Right atrium auricular region (tissue), 2 donors: Measurements from ENCODE around the gene BTD. TPM values are rescaled to one million over a fixed set of nuclear protein-coding genes. Genes with fewer than 3 reads are reported as not detected.
A peak's percentile ranks its signal among the peaks of the same experiment; 100 is the strongest.

Experiments used
- DNase-seq: peaks from one replicate; pipeline ENCODE4 v3.0.0-alpha.2; 2019; ENCODE audit warnings: low spot score
- H3K27ac ChIP-seq, 2 donors: fragments of 200-600 bp; sonication (generic); 1 replicate in 1 of 2; 2 replicates in 1 of 2; pipeline ENCODE4 v1.5.1; 2016 to 2019
- H3K27me3 ChIP-seq, 2 donors: fragments of 200-600 bp; sonication (generic); one replicate each; pipeline versions ENCODE4 v1.5.1 to v1.6.0; 2017 to 2019
- H3K36me3 ChIP-seq: fragments of 200-600 bp; sonication (generic); one replicate; pipeline ENCODE4 v1.5.1; 2016
- H3K4me1 ChIP-seq, 2 donors: fragments of 200-600 bp; sonication (generic); one replicate each; pipeline versions ENCODE4 v1.5.1 to v1.6.0; 2017 to 2019
- H3K4me3 ChIP-seq, 2 donors: fragments of 200-600 bp; sonication (generic); 1 replicate in 1 of 2; 2 replicates in 1 of 2; pipeline ENCODE4 v1.5.1; 2017 to 2019; ENCODE audit warnings: mild to moderate bottlenecking in 1 of 2, moderate library complexity in 1 of 2
- H3K9me3 ChIP-seq, 2 donors: fragments of 200-600 bp; sonication (generic); one replicate each; pipeline ENCODE4 v1.5.1; 2019
- total RNA-seq, 2 donors: library from RNA; depleted of rRNA; stranded (reverse); fragments of >200 nt; gene quantifications; one replicate each; pipeline ENCODE4 v1.1.0, GENCODE V29; 2016
- TF ChIP-seq, protein P1 (sequence below), 2 donors: fragments of 200-600 bp; sonication (generic); IDR thresholded peaks; one replicate each; pipeline ENCODE4 v1.5.1; 2019; ENCODE audit warnings: antibody characterized with exemption in 2 of 2

Gene BTD, protein sequence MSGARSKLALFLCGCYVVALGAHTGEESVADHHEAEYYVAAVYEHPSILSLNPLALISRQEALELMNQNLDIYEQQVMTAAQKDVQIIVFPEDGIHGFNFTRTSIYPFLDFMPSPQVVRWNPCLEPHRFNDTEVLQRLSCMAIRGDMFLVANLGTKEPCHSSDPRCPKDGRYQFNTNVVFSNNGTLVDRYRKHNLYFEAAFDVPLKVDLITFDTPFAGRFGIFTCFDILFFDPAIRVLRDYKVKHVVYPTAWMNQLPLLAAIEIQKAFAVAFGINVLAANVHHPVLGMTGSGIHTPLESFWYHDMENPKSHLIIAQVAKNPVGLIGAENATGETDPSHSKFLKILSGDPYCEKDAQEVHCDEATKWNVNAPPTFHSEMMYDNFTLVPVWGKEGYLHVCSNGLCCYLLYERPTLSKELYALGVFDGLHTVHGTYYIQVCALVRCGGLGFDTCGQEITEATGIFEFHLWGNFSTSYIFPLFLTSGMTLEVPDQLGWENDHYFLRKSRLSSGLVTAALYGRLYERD
- 10 to 100 TPM; 10.3 to 16.2 TPM for total RNA-seq

DNA sequence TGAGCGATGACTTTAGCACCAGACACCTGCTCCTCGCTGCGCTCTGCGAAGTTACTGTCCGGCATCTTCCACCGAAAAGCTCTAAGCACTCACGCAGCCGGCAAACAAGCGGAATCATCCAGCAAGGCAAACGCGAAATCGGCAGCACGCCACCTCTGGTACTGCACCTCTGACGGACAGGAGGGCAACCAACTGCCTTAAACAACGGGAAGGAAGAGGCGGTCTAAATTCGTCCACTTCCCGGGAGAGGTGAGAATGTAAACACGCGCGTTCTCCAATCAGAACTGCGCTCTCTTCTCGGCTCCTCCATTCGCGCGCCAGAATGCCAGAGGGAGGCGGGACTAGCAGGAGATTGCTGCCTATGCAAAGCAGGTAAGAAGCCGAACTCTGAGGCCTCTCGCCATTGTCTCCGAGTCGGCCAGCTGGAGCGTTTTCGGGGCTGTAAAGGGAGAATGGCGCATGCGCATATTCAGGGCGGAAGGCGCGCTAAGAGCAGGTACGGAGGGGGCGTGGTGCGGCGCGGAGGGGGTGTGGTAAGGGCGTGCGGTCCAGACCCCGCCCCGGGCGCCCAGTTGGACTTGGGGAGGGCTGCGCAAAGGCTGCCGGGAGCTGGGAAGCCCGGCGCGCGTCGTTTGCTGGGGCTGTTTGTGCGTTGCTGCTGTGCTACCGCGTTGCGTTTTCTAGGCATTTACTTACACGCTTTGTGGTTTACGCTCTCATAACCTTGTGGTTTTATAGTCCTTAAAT, at the start of gene BTD, which contains the start of gene HACL1:
Gene BTD (plus strand): TSS at position 347 of the 747 bp plus-strand sequence. CDS start 33,695 bp downstream, outside the sequence.
Gene HACL1 (minus strand): TSS at position 171 of the 747 bp plus-strand sequence. CDS start 106 bp downstream, at position 65.
- no peaks in the 10 kb centered on the region for H3K27me3 ChIP-seq
- no peaks in the 10 kb centered on the region for H3K9me3 ChIP-seq
- H3K4me3 ChIP-seq = peak within 1 kb of the TSS; percentile 67 to 80
- DNase-seq = peak; percentile 97
- H3K4me1 ChIP-seq = peaks cover 0 to 20% of the 10 kb centered on the region in 2 donors
- H3K27ac ChIP-seq = peak within 1 kb of the TSS; percentile 84 to 93
- peaks cover 3% of the 10 kb centered on the region for H3K36me3 ChIP-seq
- TF ChIP-seq, protein P1, sequence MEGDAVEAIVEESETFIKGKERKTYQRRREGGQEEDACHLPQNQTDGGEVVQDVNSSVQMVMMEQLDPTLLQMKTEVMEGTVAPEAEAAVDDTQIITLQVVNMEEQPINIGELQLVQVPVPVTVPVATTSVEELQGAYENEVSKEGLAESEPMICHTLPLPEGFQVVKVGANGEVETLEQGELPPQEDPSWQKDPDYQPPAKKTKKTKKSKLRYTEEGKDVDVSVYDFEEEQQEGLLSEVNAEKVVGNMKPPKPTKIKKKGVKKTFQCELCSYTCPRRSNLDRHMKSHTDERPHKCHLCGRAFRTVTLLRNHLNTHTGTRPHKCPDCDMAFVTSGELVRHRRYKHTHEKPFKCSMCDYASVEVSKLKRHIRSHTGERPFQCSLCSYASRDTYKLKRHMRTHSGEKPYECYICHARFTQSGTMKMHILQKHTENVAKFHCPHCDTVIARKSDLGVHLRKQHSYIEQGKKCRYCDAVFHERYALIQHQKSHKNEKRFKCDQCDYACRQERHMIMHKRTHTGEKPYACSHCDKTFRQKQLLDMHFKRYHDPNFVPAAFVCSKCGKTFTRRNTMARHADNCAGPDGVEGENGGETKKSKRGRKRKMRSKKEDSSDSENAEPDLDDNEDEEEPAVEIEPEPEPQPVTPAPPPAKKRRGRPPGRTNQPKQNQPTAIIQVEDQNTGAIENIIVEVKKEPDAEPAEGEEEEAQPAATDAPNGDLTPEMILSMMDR (IDR thresholded peaks at IDR 0.05) = peak in 1 of 2 donors; percentile 43

DNA sequence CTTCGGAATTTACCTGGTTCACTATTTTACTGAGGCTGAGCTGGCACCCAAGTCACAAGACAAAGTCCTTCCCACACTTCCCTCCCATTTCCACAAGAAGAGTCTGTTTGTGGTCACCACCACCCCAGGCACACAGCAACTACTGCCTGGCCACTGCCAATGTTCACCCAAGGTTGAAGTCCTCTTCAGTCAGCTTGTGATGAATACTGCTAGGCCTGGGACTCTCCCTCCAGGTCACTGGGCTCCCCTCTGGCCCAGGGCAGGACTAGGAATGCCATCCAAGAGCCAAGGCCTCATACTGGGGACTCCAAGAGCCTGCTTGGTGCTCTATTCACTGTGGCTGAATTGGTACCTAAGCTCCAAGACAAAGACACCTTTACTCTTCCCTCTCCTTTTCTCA, 49.6 kb upstream of the BTD start:
- no peak overlapping the region for H3K4me3 ChIP-seq
- no peak for DNase-seq
- H3K9me3 ChIP-seq = no peaks in the 10 kb centered on the region
- TF ChIP-seq, protein P1 (IDR thresholded peaks at IDR 0.05) = no peak
- no peaks in the 10 kb centered on the region for H3K27me3 ChIP-seq
- no peaks in the 10 kb centered on the region for H3K4me1 ChIP-seq
- H3K27ac ChIP-seq = no peak overlapping the region
- H3K36me3 ChIP-seq = no peaks in the 10 kb centered on the region

DNA sequence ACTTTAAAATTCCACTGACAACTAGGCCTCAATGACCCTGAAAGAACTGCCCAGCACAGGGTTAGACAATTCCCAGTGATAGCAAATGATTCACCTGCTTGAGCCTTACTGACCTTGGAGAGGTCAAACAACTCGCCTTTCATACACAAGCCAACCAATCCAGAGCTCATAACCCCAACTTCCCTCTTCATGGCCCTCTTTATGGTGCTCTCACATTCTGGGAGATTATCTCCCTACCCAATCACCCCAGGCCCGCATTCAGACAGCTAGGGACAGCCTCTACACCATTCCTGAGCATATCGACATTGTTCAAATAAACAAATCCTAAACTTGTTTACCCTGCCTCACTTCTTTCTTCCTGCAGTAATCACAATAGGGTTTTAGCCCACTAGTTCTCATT, 47.8 kb upstream of the BTD start:
- Histone ChIP-seq H3K27ac (no peak overlapping the region), H3K9me3 (no peaks in the 10 kb centered on the region), H3K4me1 (no peaks in the 10 kb centered on the region), H3K4me3 (no peak overlapping the region), H3K27me3 (no peaks in the 10 kb centered on the region), H3K36me3 (no peaks in the 10 kb centered on the region)
- TF ChIP-seq, protein P1 (IDR thresholded peaks at IDR 0.05) = no peak
- DNase-seq = no peak

DNA sequence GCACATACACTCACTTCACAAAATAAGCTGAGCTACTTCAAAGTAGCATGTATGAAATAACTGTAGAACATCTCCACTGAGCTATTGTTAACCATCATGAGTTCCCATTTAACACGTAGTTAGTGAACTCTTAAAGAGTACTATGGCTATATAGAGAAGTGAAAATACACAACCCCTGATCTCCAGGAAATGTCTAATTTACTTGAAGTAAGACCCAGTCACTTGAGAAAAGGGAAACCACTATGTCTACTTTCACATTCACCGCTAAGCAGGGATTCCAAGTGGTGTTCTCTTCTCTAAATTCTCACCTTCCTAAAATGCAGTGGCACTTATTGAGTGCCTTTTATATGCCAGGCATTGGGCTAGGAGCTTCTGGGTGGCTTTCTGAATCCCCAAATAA, 45.0 kb upstream of the BTD start:
- H3K27me3 ChIP-seq = no peaks in the 10 kb centered on the region
- H3K36me3 ChIP-seq = peaks cover 8% of the 10 kb centered on the region
- H3K27ac ChIP-seq = no peak overlapping the region
- TF ChIP-seq, protein P1 (IDR thresholded peaks at IDR 0.05) = no peak
- no peaks in the 10 kb centered on the region for H3K4me1 ChIP-seq
- H3K4me3 ChIP-seq = no peak overlapping the region
- H3K9me3 ChIP-seq = no peaks in the 10 kb centered on the region
- no peak for DNase-seq

DNA sequence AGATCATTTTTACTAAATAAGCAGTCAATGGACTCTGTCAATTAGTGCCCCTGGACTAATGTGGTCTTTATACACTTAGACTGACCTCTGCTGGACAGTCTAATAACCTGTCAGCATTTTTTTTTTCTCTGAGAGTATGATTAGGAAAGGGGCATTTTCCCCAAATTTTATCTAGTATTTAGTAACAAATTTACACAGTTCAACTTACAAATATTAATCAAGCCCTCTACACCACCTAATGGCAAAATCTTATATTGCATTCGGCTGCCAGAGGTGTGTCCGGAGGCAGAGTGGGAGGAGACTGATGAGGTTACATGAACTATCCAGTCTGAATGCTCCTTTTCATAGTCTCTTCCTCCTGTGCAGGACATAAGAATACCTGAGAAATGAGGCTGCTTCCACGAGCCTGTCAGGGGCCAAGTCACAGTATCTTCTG, 44.0 kb upstream of the BTD start:
- peak; percentile 69 for DNase-seq

More for the DNA sequence above, 44.0 kb upstream of the BTD start:
- Histone ChIP-seq H3K36me3 (peaks cover 18% of the 10 kb centered on the region), H3K27ac (no peak overlapping the region), H3K27me3 (no peaks in the 10 kb centered on the region), H3K4me1 (no peaks in the 10 kb centered on the region), H3K9me3 (no peaks in the 10 kb centered on the region), H3K4me3 (no peak overlapping the region)
- TF ChIP-seq, protein P1 (IDR thresholded peaks at IDR 0.05) = peak; percentile 14 to 77
